ENCODE measurements around the gene SBK1.

GRCh38 chr16:28292731-28293600, 641 bp downstream of the SBK1 start:
- TF ChIP-seq CTCF (IDR thresholded peaks at IDR 0.05; ENCODE audit: low read length), result no peak
- no peak for TF ChIP-seq EZH2 (IDR thresholded peaks at IDR 0.05; ENCODE audit: borderline replicate concordance, low read length)
